CD4-positive, CD25-positive, alpha-beta regulatory T cell (primary cell): ENCODE results near the gene NFASC. TPM values are rescaled to one million over a fixed set of nuclear protein-coding genes. Genes with fewer than 3 reads are reported as not detected.
A peak's percentile ranks its signal among the peaks of the same experiment; 100 is the strongest.

Experiments
- ATAC-seq, 2 donors: fragments of 150-1000 bp; cut with Tn5 transposase; one replicate each; pipeline ENCODE4 v1.10.0; 2021; ENCODE audit warnings: low read depth in 2 of 2, moderate number of reproducible peaks in 2 of 2, moderate library complexity in 1 of 2
- DNase-seq, 3 donors: peaks; one replicate each; pipeline versions ENCODE4 v3.0.0 to v3.0.0-alpha.2; 2012 to 2022; ENCODE audit warnings: mixed read lengths in 1 of 3
- H3K27ac ChIP-seq: one replicate; pipeline ENCODE4 v1.7.0; 2013; ENCODE audit warnings: mild to moderate bottlenecking, low read length; ENCODE audit not compliant: insufficient read depth, poor library complexity, severe bottlenecking
- H3K27me3 ChIP-seq: one replicate; pipeline ENCODE4 v1.7.0; 2013; ENCODE audit warnings: low read length; ENCODE audit not compliant: control insufficient read depth, insufficient read depth
- H3K36me3 ChIP-seq: one replicate; pipeline ENCODE4 v1.7.0; 2013; ENCODE audit warnings: mild to moderate bottlenecking, low read length, moderate library complexity; ENCODE audit not compliant: control insufficient read depth, insufficient read depth
- H3K4me1 ChIP-seq: 2 replicates; pipeline ENCODE4 v1.7.0; 2013; ENCODE audit warnings: mild to moderate bottlenecking, low read length; ENCODE audit not compliant: insufficient read depth, control insufficient read depth, poor library complexity, severe bottlenecking
- H3K4me3 ChIP-seq: one replicate; pipeline ENCODE4 v1.7.0; 2013; ENCODE audit warnings: low read depth, mild to moderate bottlenecking, low read length, moderate library complexity
- H3K9me3 ChIP-seq, 2 experiments: 1 replicate in 1 of 2; 2 replicates in 1 of 2; pipeline ENCODE4 v1.7.0; 2013; ENCODE audit warnings: low read length in 2 of 2, mild to moderate bottlenecking in 1 of 2, moderate library complexity in 1 of 2; ENCODE audit not compliant: control insufficient read depth in 2 of 2
- H3K27ac Mint-ChIP-seq, 3 donors: one replicate each; pipeline ENCODE4 v1.8.0; 2020 to 2022; ENCODE audit warnings: mild to moderate bottlenecking in 3 of 3, mixed read lengths in 3 of 3, moderate library complexity in 2 of 3
- H3K27me3 Mint-ChIP-seq: one replicate; pipeline ENCODE4 v1.8.0; 2022; ENCODE audit warnings: mild to moderate bottlenecking, mixed read lengths
- H3K36me3 Mint-ChIP-seq: one replicate; pipeline ENCODE4 v1.8.0; 2020; ENCODE audit warnings: mixed read lengths
- H3K4me1 Mint-ChIP-seq, 4 donors: one replicate each; pipeline ENCODE4 v1.8.0; 2020 to 2022; ENCODE audit warnings: mixed read lengths in 4 of 4, mild to moderate bottlenecking in 1 of 4
- H3K4me3 Mint-ChIP-seq, 4 donors: one replicate each; pipeline ENCODE4 v1.8.0; 2020 to 2022; ENCODE audit warnings: mild to moderate bottlenecking in 4 of 4, mixed read lengths in 4 of 4, moderate library complexity in 3 of 4
- H3K9me3 Mint-ChIP-seq, 7 donors: one replicate each; pipeline ENCODE4 v1.8.0; 2020 to 2022; ENCODE audit warnings: mixed read lengths in 7 of 7, mild to moderate bottlenecking in 3 of 7, moderate library complexity in 2 of 7
- polyA plus RNA-seq, 4 donors: library from polyadenylated mRNA; unstranded; fragments of 300-500 nt; fragmentation: Illumina TruSeq; gene quantifications; one replicate each; pipeline ENCODE4 v1.2.3, GENCODE V29; 2021
- total RNA-seq: library from RNA; stranded (reverse); gene quantifications from one replicate; pipeline ENCODE4 v1.2.3, GENCODE V29; 2022

Gene NFASC
- total and polyA plus RNA-seq, 5 donors from 2014 or later = not detected

GRCh38 chr1:205053296-205053695, 182.6 kb downstream of the NFASC start:
- Histone ChIP-seq H3K4me3 (no peak overlapping the region), H3K27ac (no peak overlapping the region), H3K9me3 (no peaks in the 10 kb centered on the region), H3K4me1 (no peaks in the 10 kb centered on the region), H3K36me3 (no peaks in the 10 kb centered on the region), H3K27me3 (no peaks in the 10 kb centered on the region)
- ATAC-seq = no peak
- DNase-seq = no peak
- Mint-ChIP-seq H3K4me1 (no peaks in the 10 kb centered on the region), H3K27ac (no peak overlapping the region), H3K27me3 (no peaks in the 10 kb centered on the region), H3K36me3 (no peaks in the 10 kb centered on the region), H3K9me3 (peaks cover 0 to 1% (median 0%) of the 10 kb centered on the region in 7 donors), H3K4me3 (no peak overlapping the region)

- Mint-ChIP-seq H3K36me3 (no peaks in the 10 kb centered on the region), H3K9me3 (peaks cover 0 to 1% (median 0%) of the 10 kb centered on the region in 7 donors), H3K4me1 (no peaks in the 10 kb centered on the region), H3K27me3 (no peaks in the 10 kb centered on the region), H3K4me3 (no peak overlapping the region), H3K27ac (no peak overlapping the region)
- DNase-seq (no peak), ATAC-seq (no peak)
- Histone ChIP-seq H3K27me3 (no peaks in the 10 kb centered on the region), H3K36me3 (no peaks in the 10 kb centered on the region), H3K9me3 (no peaks in the 10 kb centered on the region), H3K27ac (no peak overlapping the region), H3K4me1 (no peaks in the 10 kb centered on the region), H3K4me3 (no peak overlapping the region)
Observed at GRCh38 chr1:205054013-205054412, 183.4 kb downstream of the NFASC start.

GRCh38 chr1:205056188-205056611, 185.5 kb downstream of the NFASC start:
- Mint-ChIP-seq H3K9me3 (no peaks in the 10 kb centered on the region), H3K4me3 (no peak overlapping the region)
- ATAC-seq = no peak

GRCh38 chr1:205056956-205057568, 186.4 kb downstream of the NFASC start:
- no peak for ATAC-seq
- no peaks in the 10 kb centered on the region for H3K9me3 ChIP-seq
- no peaks in the 10 kb centered on the region for H3K27me3 ChIP-seq
- no peaks in the 10 kb centered on the region for H3K36me3 ChIP-seq
- no peak overlapping the region for H3K27ac ChIP-seq
- H3K4me3 Mint-ChIP-seq = no peak overlapping the region
- no peaks in the 10 kb centered on the region for H3K27me3 Mint-ChIP-seq
- DNase-seq = no peak
- no peaks in the 10 kb centered on the region for H3K9me3 Mint-ChIP-seq
- no peak overlapping the region for H3K4me3 ChIP-seq
- H3K36me3 Mint-ChIP-seq = no peaks in the 10 kb centered on the region
- no peak overlapping the region for H3K27ac Mint-ChIP-seq
- H3K4me1 Mint-ChIP-seq = peaks cover 0 to 5% (median 0%) of the 10 kb centered on the region in 4 donors
- H3K4me1 ChIP-seq = peaks cover 4% of the 10 kb centered on the region

More at GRCh38 chr1:205056188-205056611, 185.5 kb downstream of the NFASC start:
- Mint-ChIP-seq H3K27me3 (no peaks in the 10 kb centered on the region), H3K27ac (no peak overlapping the region), H3K4me1 (no peaks in the 10 kb centered on the region), H3K36me3 (no peaks in the 10 kb centered on the region)
- no peaks in the 10 kb centered on the region for H3K36me3 ChIP-seq
- no peak overlapping the region for H3K27ac ChIP-seq
- no peak overlapping the region for H3K4me3 ChIP-seq
- H3K27me3 ChIP-seq = no peaks in the 10 kb centered on the region
- no peaks in the 10 kb centered on the region for H3K9me3 ChIP-seq
- no peaks in the 10 kb centered on the region for H3K4me1 ChIP-seq
- DNase-seq = no peak

GRCh38 chr1:205057808-205058575, 187.3 kb downstream of the NFASC start:
- Histone ChIP-seq H3K27me3 (no peaks in the 10 kb centered on the region), H3K4me1 (peaks cover 4% of the 10 kb centered on the region), H3K4me3 (no peak overlapping the region), H3K36me3 (no peaks in the 10 kb centered on the region), H3K9me3 (no peaks in the 10 kb centered on the region), H3K27ac (no peak overlapping the region)
- ATAC-seq = no peak
- Mint-ChIP-seq H3K36me3 (no peaks in the 10 kb centered on the region), H3K9me3 (no peaks in the 10 kb centered on the region), H3K27ac (no peak overlapping the region), H3K4me3 (no peak overlapping the region), H3K4me1 (peaks cover 0 to 5% (median 0%) of the 10 kb centered on the region in 4 donors), H3K27me3 (no peaks in the 10 kb centered on the region)
- DNase-seq = no peak

GRCh38 chr1:205058853-205059252, 188.2 kb downstream of the NFASC start:
- peaks cover 4% of the 10 kb centered on the region for H3K4me1 ChIP-seq
- no peaks in the 10 kb centered on the region for H3K27me3 ChIP-seq
- H3K27me3 Mint-ChIP-seq = peaks cover 4% of the 10 kb centered on the region
- H3K4me3 ChIP-seq = no peak overlapping the region
- no peaks in the 10 kb centered on the region for H3K9me3 ChIP-seq
- ATAC-seq = no peak
- H3K36me3 Mint-ChIP-seq = no peaks in the 10 kb centered on the region
- H3K4me3 Mint-ChIP-seq = no peak overlapping the region
- no peak overlapping the region for H3K27ac Mint-ChIP-seq
- H3K36me3 ChIP-seq = no peaks in the 10 kb centered on the region
- peaks cover 0 to 5% (median 0%) of the 10 kb centered on the region in 4 donors for H3K4me1 Mint-ChIP-seq
- H3K27ac ChIP-seq = no peak overlapping the region
- no peak for DNase-seq
- H3K9me3 Mint-ChIP-seq = no peaks in the 10 kb centered on the region

GRCh38 chr1:205059660-205060059, 189.0 kb downstream of the NFASC start:
- H3K27me3 ChIP-seq = no peaks in the 10 kb centered on the region
- H3K27me3 Mint-ChIP-seq = peaks cover 5% of the 10 kb centered on the region
- DNase-seq (no peak), ATAC-seq (no peak)
- H3K9me3 Mint-ChIP-seq = no peaks in the 10 kb centered on the region
- no peak overlapping the region for H3K4me3 Mint-ChIP-seq
- peaks cover 4% of the 10 kb centered on the region for H3K4me1 ChIP-seq
- no peaks in the 10 kb centered on the region for H3K9me3 ChIP-seq
- no peak overlapping the region for H3K27ac Mint-ChIP-seq
- H3K4me3 ChIP-seq = no peak overlapping the region
- peaks cover 0 to 5% (median 0%) of the 10 kb centered on the region in 4 donors for H3K4me1 Mint-ChIP-seq
- no peaks in the 10 kb centered on the region for H3K36me3 Mint-ChIP-seq
- no peaks in the 10 kb centered on the region for H3K36me3 ChIP-seq
- no peak overlapping the region for H3K27ac ChIP-seq

- ATAC-seq = no peak
- peak overlapping the region in 1 of 3 donors; percentile 14 for H3K27ac Mint-ChIP-seq
- no peak overlapping the region for H3K4me3 ChIP-seq
Observed at GRCh38 chr1:205060746-205061145, 190.1 kb downstream of the NFASC start.

More at GRCh38 chr1:205060746-205061145, 190.1 kb downstream of the NFASC start:
- Mint-ChIP-seq H3K4me3 (no peak overlapping the region), H3K27me3 (peaks cover 9% of the 10 kb centered on the region), H3K4me1 (peaks cover 0 to 5% (median 0%) of the 10 kb centered on the region in 4 donors), H3K9me3 (no peaks in the 10 kb centered on the region), H3K36me3 (no peaks in the 10 kb centered on the region)
- no peaks in the 10 kb centered on the region for H3K9me3 ChIP-seq
- H3K36me3 ChIP-seq = no peaks in the 10 kb centered on the region
- H3K27me3 ChIP-seq = no peaks in the 10 kb centered on the region
- peaks cover 4% of the 10 kb centered on the region for H3K4me1 ChIP-seq
- no peak for DNase-seq
- no peak overlapping the region for H3K27ac ChIP-seq
